WTC11 (cell line): ENCODE measurements around the gene SMAD3. TPM values are rescaled to one million over a fixed set of nuclear protein-coding genes. Genes with fewer than 3 reads are reported as not detected.

Experiments
- ATAC-seq: fragments of 200-7000 bp; cut with Tn5 transposase; 2 replicates; pipeline ENCODE4 v1.10.0; 2021; ENCODE audit warnings: mild to moderate bottlenecking, moderate library complexity
- CTCF ChIA-PET: fragments of 300-600 bp; sonication (Branson Sonifier 250); formaldehyde crosslinking; loops from one replicate; lab custom pipeline; 2021; ENCODE audit warnings: antibody characterized with exemption; lab: Charles Lee
- POLR2A ChIA-PET: fragments of 350-600 bp; sonication (Branson Sonifier 250); formaldehyde crosslinking; loops from one replicate; lab custom pipeline; 2021; ENCODE audit warnings: antibody characterized with exemption; lab: Charles Lee
- DNase-seq: peaks from one replicate; pipeline ENCODE4 v3.0.0; 2021; ENCODE audit warnings: low spot score
- H3K27ac Mint-ChIP-seq: 2 replicates; pipeline ENCODE4 v1.8.0; 2021; ENCODE audit warnings: mixed read lengths
- H3K27me3 Mint-ChIP-seq: 2 replicates; pipeline ENCODE4 v1.8.0; 2021; ENCODE audit warnings: low read depth, mild to moderate bottlenecking, moderate library complexity, mixed read lengths
- H3K36me3 Mint-ChIP-seq: 2 replicates; pipeline ENCODE4 v1.8.0; 2021; ENCODE audit warnings: mixed read lengths
- H3K4me1 Mint-ChIP-seq: 2 replicates; pipeline ENCODE4 v1.8.0; 2022; ENCODE audit warnings: mixed read lengths
- H3K4me3 Mint-ChIP-seq: 2 replicates; pipeline ENCODE4 v1.8.0; 2021; ENCODE audit warnings: mild to moderate bottlenecking, moderate library complexity, mixed read lengths
- H3K9me3 Mint-ChIP-seq: 2 replicates; pipeline ENCODE4 v1.8.0; 2021; ENCODE audit warnings: mixed read lengths
- ATF1 ChIP-seq: sonication (generic); formaldehyde crosslinking; IDR thresholded peaks from 2 replicates; pipeline ENCODE4 v1.8.1; 2023; ENCODE audit warnings: mild to moderate bottlenecking, moderate library complexity, missing genetic modification reagents
- CBFB ChIP-seq: sonication (generic); formaldehyde crosslinking; IDR thresholded peaks from 2 replicates; pipeline ENCODE4 v1.8.1; 2022; ENCODE audit warnings: mild to moderate bottlenecking, low read depth, missing genetic modification reagents
- ELF4 ChIP-seq: sonication (generic); formaldehyde crosslinking; IDR thresholded peaks from 2 replicates; pipeline ENCODE4 v1.8.1; 2022; ENCODE audit warnings: low read depth, mild to moderate bottlenecking, moderate library complexity, missing genetic modification reagents
- ESRRA ChIP-seq: sonication (generic); formaldehyde crosslinking; IDR thresholded peaks from 2 replicates; pipeline ENCODE4 v1.8.1; 2022; ENCODE audit warnings: mild to moderate bottlenecking, missing genetic modification reagents, borderline replicate concordance
- NFE2L1 ChIP-seq: sonication (generic); formaldehyde crosslinking; IDR thresholded peaks from 2 replicates; pipeline ENCODE4 v1.8.1; 2023; ENCODE audit warnings: missing genetic modification reagents
- NFYB ChIP-seq: sonication (generic); formaldehyde crosslinking; conservative IDR thresholded peaks from 2 replicates; pipeline ENCODE4 v1.8.0; 2022; ENCODE audit warnings: low read depth, missing genetic modification reagents
- PRRX2 ChIP-seq: fragments of 250-450 bp; sonication (Bioruptor Pico); IDR thresholded peaks from 2 replicates; pipeline ENCODE4 v1.8.0; 2021; ENCODE audit warnings: mild to moderate bottlenecking
- TCF7 ChIP-seq: sonication (generic); formaldehyde crosslinking; IDR thresholded peaks from 2 replicates; pipeline ENCODE4 v1.8.0; 2022; ENCODE audit warnings: mild to moderate bottlenecking, low read depth, missing genetic modification reagents, moderate library complexity
- TP53 ChIP-seq: sonication (generic); formaldehyde crosslinking; IDR thresholded peaks from 2 replicates; pipeline ENCODE4 v1.8.1; 2023; ENCODE audit warnings: mild to moderate bottlenecking, missing genetic modification reagents
- ZNF219 ChIP-seq: sonication (generic); formaldehyde crosslinking; IDR thresholded peaks from 2 replicates; pipeline ENCODE4 v1.8.0; 2023; ENCODE audit warnings: missing genetic modification reagents, mild to moderate bottlenecking, borderline replicate concordance
- ZNF317 ChIP-seq: sonication (generic); formaldehyde crosslinking; IDR thresholded peaks from 2 replicates; pipeline ENCODE4 v1.8.1; 2023; ENCODE audit warnings: low read depth, mild to moderate bottlenecking, moderate library complexity, missing genetic modification reagents, borderline replicate concordance
- total RNA-seq: library from RNA; stranded (reverse); gene quantifications from 3 replicates; pipeline ENCODE4 v1.2.3, GENCODE V29; 2021
- TF ChIP-seq, protein P1 (sequence below): sonication (generic); formaldehyde crosslinking; IDR thresholded peaks from 2 replicates; pipeline ENCODE4 v1.8.0; 2022; ENCODE audit warnings: missing genetic modification reagents
- TF ChIP-seq, protein P2 (sequence below): sonication (generic); formaldehyde crosslinking; IDR thresholded peaks from 2 replicates; pipeline ENCODE4 v1.8.1; 2022; ENCODE audit warnings: mild to moderate bottlenecking, missing genetic modification reagents, moderate library complexity, borderline replicate concordance
- TF ChIP-seq, protein P3 (sequence below): fragments of 250-450 bp; sonication (Bioruptor Pico); conservative IDR thresholded peaks from 2 replicates; pipeline ENCODE4 v1.9.0; 2021; ENCODE audit warnings: mild to moderate bottlenecking
- TF ChIP-seq, protein P4 (sequence below): sonication (generic); formaldehyde crosslinking; IDR thresholded peaks from 2 replicates; pipeline ENCODE4 v1.8.0; 2022; ENCODE audit warnings: mild to moderate bottlenecking, missing genetic modification reagents
- TF ChIP-seq, protein P5 (sequence below): fragments of 250-450 bp; sonication (Bioruptor Pico); IDR thresholded peaks from 2 replicates; pipeline ENCODE4 v1.9.0; 2021; ENCODE audit warnings: mild to moderate bottlenecking, borderline replicate concordance
- TF ChIP-seq, protein P6 (sequence below): sonication (generic); formaldehyde crosslinking; IDR thresholded peaks from 2 replicates; pipeline ENCODE4 v1.8.0; 2022; ENCODE audit warnings: mild to moderate bottlenecking, missing genetic modification reagents

The SMAD3 gene
- total RNA-seq, 1 experiment from 2014 or later, result 34.6 TPM

DNA sequence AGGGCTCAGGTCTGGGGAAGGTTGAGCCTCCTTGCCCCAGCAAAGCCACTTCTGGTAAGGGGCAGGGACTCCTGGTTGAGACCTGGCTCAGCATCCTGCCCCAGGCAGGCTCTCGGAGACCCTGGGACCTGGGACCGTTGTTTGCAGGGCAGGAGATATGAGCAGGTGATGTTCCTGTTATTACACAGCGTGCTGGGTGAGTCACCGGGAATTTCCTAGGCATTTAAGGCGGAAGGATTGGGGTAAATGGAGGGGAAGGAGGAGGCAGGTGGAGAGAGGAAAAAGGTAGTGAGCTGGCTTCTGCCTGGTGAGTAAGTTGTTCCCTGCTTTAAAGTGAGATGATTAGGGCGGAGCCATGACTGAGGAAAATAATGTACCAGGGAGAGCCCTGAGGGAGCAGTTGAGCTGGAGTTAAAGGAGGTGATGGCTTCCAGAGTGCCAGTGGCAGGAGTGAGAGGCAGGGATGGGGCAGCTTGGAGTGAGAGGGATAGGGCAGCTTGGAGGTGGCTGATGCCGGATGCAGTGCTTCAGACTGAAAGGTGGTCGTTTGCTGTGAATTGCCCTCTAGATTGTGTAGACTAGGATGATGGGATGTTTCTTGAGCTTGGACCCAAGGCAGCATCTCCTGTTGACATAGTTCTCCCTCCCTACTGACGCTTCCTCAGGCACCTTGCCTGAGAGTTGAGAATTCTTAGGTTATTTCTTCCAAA is 109.6 kb downstream of the SMAD3 start (continued):
- TF ChIP-seq TP53, result no peak
- no peak for TF ChIP-seq CBFB (CRISPR knock-in tag)
- TF ChIP-seq, protein P1, sequence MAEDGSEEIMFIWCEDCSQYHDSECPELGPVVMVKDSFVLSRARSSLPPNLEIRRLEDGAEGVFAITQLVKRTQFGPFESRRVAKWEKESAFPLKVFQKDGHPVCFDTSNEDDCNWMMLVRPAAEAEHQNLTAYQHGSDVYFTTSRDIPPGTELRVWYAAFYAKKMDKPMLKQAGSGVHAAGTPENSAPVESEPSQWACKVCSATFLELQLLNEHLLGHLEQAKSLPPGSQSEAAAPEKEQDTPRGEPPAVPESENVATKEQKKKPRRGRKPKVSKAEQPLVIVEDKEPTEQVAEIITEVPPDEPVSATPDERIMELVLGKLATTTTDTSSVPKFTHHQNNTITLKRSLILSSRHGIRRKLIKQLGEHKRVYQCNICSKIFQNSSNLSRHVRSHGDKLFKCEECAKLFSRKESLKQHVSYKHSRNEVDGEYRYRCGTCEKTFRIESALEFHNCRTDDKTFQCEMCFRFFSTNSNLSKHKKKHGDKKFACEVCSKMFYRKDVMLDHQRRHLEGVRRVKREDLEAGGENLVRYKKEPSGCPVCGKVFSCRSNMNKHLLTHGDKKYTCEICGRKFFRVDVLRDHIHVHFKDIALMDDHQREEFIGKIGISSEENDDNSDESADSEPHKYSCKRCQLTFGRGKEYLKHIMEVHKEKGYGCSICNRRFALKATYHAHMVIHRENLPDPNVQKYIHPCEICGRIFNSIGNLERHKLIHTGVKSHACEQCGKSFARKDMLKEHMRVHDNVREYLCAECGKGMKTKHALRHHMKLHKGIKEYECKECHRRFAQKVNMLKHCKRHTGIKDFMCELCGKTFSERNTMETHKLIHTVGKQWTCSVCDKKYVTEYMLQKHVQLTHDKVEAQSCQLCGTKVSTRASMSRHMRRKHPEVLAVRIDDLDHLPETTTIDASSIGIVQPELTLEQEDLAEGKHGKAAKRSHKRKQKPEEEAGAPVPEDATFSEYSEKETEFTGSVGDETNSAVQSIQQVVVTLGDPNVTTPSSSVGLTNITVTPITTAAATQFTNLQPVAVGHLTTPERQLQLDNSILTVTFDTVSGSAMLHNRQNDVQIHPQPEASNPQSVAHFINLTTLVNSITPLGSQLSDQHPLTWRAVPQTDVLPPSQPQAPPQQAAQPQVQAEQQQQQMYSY, result no peak
- no peak for TF ChIP-seq ZNF219 (CRISPR knock-in tag)
- TF ChIP-seq NFE2L1 (CRISPR knock-in tag), result no peak
- TF ChIP-seq, protein P2, sequence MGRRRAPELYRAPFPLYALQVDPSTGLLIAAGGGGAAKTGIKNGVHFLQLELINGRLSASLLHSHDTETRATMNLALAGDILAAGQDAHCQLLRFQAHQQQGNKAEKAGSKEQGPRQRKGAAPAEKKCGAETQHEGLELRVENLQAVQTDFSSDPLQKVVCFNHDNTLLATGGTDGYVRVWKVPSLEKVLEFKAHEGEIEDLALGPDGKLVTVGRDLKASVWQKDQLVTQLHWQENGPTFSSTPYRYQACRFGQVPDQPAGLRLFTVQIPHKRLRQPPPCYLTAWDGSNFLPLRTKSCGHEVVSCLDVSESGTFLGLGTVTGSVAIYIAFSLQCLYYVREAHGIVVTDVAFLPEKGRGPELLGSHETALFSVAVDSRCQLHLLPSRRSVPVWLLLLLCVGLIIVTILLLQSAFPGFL (CRISPR knock-in tag), result no peak

DNA sequence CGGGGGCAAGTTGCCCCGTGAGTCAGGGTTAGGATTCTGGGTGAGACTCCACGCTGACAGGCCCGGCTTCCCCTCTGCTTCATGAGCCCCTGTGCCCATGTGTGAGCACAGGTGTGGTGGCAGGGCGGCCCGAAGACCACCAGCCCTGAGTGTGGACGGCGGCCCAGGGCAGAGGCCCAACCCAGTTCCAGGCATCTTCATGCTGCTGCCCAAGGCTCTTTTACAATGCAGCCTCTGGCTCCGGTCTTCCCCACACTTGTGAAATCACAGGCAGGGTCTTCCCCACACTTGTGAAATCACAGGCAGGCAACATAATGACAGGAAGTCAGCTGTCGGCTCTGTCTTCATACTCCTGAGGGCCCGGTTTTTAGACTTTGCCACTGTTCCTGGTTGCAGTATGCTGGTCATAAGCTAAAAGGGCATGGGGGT is 110.3 kb downstream of the SMAD3 start:
- ChIA-PET POLR2A (no interaction called here), CTCF (interaction anchor here (1.3 to 2.1 kb wide), 2 partner anchors 10 to 270 kb away, joined by 3 to 11 read pairs; no protein-coding TSS in a partner anchor)
- H3K27ac Mint-ChIP-seq, result no peak overlapping the region
- no peak for DNase-seq
- TF ChIP-seq ZNF317 (CRISPR knock-in tag) (no peak), ELF4 (no peak)
- peaks cover 34% of the 10 kb centered on the region for H3K4me1 Mint-ChIP-seq
- no peak overlapping the region for H3K4me3 Mint-ChIP-seq
- no peaks in the 10 kb centered on the region for H3K27me3 Mint-ChIP-seq
- H3K9me3 Mint-ChIP-seq, result no peaks in the 10 kb centered on the region
- peaks cover 7% of the 10 kb centered on the region; the same call in 1 of the 2 replicates for H3K36me3 Mint-ChIP-seq
- no peak for ATAC-seq

DNA sequence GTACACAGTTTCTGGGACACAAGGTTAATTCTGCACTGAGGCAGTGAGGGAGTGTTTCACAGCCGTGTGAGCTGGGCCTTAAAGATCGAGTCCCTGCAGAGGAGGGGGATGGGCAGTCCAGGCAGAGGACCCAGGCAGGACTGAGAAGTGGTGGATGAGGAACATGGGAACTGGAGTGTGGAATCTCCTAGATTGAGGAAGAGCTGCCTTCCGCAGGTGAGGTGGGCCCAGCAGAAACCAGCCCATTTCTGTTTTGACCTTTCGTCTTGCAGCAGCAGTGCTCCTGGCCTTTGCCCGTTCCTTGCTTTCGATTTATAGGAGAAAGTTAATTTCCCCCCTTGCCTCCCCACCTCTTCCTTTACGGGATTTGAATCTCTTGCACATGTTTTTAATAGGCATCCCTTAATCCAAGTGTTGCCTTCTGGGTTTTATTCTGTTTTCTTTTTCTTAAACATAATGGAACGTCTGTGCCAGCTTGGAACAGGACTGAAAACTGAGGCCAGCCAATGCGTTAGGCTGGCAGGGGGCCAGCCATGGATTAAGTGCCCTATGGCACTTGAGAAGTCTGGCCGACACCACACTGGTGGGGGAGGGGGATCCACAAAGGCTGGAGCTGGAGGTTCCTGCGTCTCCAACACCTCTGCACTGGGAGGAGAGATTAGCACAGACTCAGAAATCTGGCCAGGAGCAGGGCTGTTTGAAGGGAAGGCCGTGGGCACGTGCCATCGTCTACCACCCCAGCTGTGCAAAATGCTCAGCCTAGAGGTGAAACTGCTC is 111.0 kb downstream of the SMAD3 start:
- Mint-ChIP-seq H3K27me3 (no peaks in the 10 kb centered on the region), H3K4me3 (no peak overlapping the region), H3K36me3 (peaks cover 4% of the 10 kb centered on the region; the same call in 1 of the 2 replicates), H3K4me1 (peaks cover 34% of the 10 kb centered on the region), H3K9me3 (no peaks in the 10 kb centered on the region), H3K27ac (peak overlapping the region; percentile 28; the same call in 1 of the 2 replicates)
- POLR2A ChIA-PET, result no interaction called here
- ATAC-seq (no peak), DNase-seq (no peak)
- TF ChIP-seq, protein P3, sequence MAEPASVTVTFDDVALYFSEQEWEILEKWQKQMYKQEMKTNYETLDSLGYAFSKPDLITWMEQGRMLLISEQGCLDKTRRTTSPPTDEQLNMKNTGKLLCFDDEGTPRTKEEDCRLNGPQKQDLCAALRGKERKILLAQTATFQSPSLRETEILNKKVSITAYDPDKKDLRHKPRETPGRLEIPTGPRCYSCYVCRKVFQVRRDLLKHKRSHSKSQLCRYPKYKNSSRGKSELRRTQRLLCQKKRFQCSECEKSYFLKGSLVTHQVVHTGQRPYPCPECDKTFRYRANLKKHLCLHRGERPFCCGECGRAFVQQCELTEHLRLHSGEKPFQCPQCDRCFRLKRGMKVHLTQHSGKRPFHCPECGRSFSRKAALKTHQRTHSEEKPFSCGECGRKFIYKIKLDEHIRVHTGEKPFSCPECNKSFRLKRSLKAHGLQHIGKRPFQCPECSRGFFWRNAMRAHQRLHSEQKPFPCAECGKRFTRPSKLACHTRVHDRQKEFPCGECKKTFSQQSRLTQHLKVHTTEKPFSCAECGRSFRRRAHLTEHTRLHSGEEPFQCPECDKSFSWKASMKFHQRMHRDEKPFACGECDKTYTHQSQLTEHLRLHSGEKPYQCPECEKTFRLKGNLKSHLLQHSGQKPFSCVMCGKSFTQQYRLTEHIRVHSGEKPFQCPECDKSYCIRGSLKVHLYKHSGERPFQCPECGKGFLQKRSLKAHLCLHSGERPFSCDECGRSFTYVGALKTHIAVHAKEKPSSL (CRISPR knock-in tag), result no peak
- TF ChIP-seq, protein P4, sequence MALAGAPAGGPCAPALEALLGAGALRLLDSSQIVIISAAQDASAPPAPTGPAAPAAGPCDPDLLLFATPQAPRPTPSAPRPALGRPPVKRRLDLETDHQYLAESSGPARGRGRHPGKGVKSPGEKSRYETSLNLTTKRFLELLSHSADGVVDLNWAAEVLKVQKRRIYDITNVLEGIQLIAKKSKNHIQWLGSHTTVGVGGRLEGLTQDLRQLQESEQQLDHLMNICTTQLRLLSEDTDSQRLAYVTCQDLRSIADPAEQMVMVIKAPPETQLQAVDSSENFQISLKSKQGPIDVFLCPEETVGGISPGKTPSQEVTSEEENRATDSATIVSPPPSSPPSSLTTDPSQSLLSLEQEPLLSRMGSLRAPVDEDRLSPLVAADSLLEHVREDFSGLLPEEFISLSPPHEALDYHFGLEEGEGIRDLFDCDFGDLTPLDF (CRISPR knock-in tag), result no peak
- TF ChIP-seq TP53 (no peak), ESRRA (CRISPR knock-in tag) (no peak), TCF7 (CRISPR knock-in tag) (no peak), NFYB (CRISPR knock-in tag) (no peak), ELF4 (no peak), ATF1 (CRISPR knock-in tag) (no peak), PRRX2 (CRISPR knock-in tag) (no peak)
- TF ChIP-seq, protein P5, sequence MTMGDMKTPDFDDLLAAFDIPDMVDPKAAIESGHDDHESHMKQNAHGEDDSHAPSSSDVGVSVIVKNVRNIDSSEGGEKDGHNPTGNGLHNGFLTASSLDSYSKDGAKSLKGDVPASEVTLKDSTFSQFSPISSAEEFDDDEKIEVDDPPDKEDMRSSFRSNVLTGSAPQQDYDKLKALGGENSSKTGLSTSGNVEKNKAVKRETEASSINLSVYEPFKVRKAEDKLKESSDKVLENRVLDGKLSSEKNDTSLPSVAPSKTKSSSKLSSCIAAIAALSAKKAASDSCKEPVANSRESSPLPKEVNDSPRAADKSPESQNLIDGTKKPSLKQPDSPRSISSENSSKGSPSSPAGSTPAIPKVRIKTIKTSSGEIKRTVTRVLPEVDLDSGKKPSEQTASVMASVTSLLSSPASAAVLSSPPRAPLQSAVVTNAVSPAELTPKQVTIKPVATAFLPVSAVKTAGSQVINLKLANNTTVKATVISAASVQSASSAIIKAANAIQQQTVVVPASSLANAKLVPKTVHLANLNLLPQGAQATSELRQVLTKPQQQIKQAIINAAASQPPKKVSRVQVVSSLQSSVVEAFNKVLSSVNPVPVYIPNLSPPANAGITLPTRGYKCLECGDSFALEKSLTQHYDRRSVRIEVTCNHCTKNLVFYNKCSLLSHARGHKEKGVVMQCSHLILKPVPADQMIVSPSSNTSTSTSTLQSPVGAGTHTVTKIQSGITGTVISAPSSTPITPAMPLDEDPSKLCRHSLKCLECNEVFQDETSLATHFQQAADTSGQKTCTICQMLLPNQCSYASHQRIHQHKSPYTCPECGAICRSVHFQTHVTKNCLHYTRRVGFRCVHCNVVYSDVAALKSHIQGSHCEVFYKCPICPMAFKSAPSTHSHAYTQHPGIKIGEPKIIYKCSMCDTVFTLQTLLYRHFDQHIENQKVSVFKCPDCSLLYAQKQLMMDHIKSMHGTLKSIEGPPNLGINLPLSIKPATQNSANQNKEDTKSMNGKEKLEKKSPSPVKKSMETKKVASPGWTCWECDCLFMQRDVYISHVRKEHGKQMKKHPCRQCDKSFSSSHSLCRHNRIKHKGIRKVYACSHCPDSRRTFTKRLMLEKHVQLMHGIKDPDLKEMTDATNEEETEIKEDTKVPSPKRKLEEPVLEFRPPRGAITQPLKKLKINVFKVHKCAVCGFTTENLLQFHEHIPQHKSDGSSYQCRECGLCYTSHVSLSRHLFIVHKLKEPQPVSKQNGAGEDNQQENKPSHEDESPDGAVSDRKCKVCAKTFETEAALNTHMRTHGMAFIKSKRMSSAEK (CRISPR knock-in tag), result no peak
- TF ChIP-seq, protein P6, sequence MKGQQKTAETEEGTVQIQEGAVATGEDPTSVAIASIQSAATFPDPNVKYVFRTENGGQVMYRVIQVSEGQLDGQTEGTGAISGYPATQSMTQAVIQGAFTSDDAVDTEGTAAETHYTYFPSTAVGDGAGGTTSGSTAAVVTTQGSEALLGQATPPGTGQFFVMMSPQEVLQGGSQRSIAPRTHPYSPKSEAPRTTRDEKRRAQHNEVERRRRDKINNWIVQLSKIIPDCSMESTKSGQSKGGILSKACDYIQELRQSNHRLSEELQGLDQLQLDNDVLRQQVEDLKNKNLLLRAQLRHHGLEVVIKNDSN (CRISPR knock-in tag), result no peak
- CTCF ChIA-PET, result interaction anchor here (1.3 to 2.1 kb wide), 2 partner anchors 11 to 270 kb away, joined by 3 to 11 read pairs; no protein-coding TSS in a partner anchor
